ENCODE measurements around the gene GALNT3.

Gene GALNT3

GRCh38 chr2:165827016-165827920 lies 33.2 kb upstream of the GALNT3 start:
- TF ChIP-seq POLR2AphosphoS5 (IDR thresholded peaks at IDR 0.05; ENCODE audit: low read depth, low read length) = no peak
- TF ChIP-seq REST (IDR thresholded peaks at IDR 0.05; ENCODE audit: insufficient read depth in 1 of 2, low read depth in 2 of 2, low read length in 2 of 2) = no peak
- no peak for TF ChIP-seq TAF1 (IDR thresholded peaks at IDR 0.05; ENCODE audit: borderline replicate concordance, insufficient read depth, low read length)
- TF ChIP-seq SIN3A (IDR thresholded peaks at IDR 0.05; ENCODE audit: borderline replicate concordance, insufficient read depth, low read length) = no peak
- no peak for TF ChIP-seq FOXP2 (optimal IDR thresholded peaks at IDR 0.05; ENCODE audit: borderline replicate concordance, extremely low read depth, extremely low read length, insufficient read depth)

- no peak for TF ChIP-seq POLR2AphosphoS5 (IDR thresholded peaks at IDR 0.05; ENCODE audit: low read depth, low read length)
- no peak for TF ChIP-seq TAF1 (IDR thresholded peaks at IDR 0.05; ENCODE audit: borderline replicate concordance, insufficient read depth, low read length)
- TF ChIP-seq REST (IDR thresholded peaks at IDR 0.05; ENCODE audit: insufficient read depth in 1 of 2, low read depth in 2 of 2, low read length in 2 of 2) = no peak
- TF ChIP-seq FOXP2 (optimal IDR thresholded peaks at IDR 0.05; ENCODE audit: borderline replicate concordance, extremely low read depth, extremely low read length, insufficient read depth) = no peak
- TF ChIP-seq SIN3A (IDR thresholded peaks at IDR 0.05; ENCODE audit: borderline replicate concordance, insufficient read depth, low read length) = no peak
Observed at GRCh38 chr2:165825041-165825440, 31.0 kb upstream of the GALNT3 start.

- TF ChIP-seq SIN3A (IDR thresholded peaks at IDR 0.05; ENCODE audit: borderline replicate concordance, insufficient read depth, low read length) (no peak), TAF1 (IDR thresholded peaks at IDR 0.05; ENCODE audit: borderline replicate concordance, insufficient read depth, low read length) (no peak), REST (IDR thresholded peaks at IDR 0.05; ENCODE audit: insufficient read depth in 1 of 2, low read depth in 2 of 2, low read length in 2 of 2) (no peak), FOXP2 (optimal IDR thresholded peaks at IDR 0.05; ENCODE audit: borderline replicate concordance, extremely low read depth, extremely low read length, insufficient read depth) (no peak), POLR2AphosphoS5 (IDR thresholded peaks at IDR 0.05; ENCODE audit: low read depth, low read length) (no peak)
Observed at GRCh38 chr2:165820296-165820695, 26.2 kb upstream of the GALNT3 start.

GRCh38 chr2:165818920-165819319 lies 24.9 kb upstream of the GALNT3 start:
- TF ChIP-seq SIN3A (IDR thresholded peaks at IDR 0.05; ENCODE audit: borderline replicate concordance, insufficient read depth, low read length) = no peak
- no peak for TF ChIP-seq FOXP2 (optimal IDR thresholded peaks at IDR 0.05; ENCODE audit: borderline replicate concordance, extremely low read depth, extremely low read length, insufficient read depth)
- no peak for TF ChIP-seq REST (IDR thresholded peaks at IDR 0.05; ENCODE audit: insufficient read depth in 1 of 2, low read depth in 2 of 2, low read length in 2 of 2)
- TF ChIP-seq POLR2AphosphoS5 (IDR thresholded peaks at IDR 0.05; ENCODE audit: low read depth, low read length) = no peak
- no peak for TF ChIP-seq TAF1 (IDR thresholded peaks at IDR 0.05; ENCODE audit: borderline replicate concordance, insufficient read depth, low read length)

All from PFSK-1 (cell line).